Omental fat pad (tissue), 4 donors: Measurements from ENCODE around the gene SCGB3A2. TPM values are rescaled to one million over a fixed set of nuclear protein-coding genes. Genes with fewer than 3 reads are reported as not detected.

Experiments
- ATAC-seq: fragments of 150-250 bp; one replicate; pipeline ENCODE4 v1.9.1; 2016; ENCODE audit warnings: mild to moderate bottlenecking, moderate library complexity; ENCODE audit not compliant: low FRiP score
- DNase-seq: peaks from one replicate; pipeline ENCODE4 v3.0.0-alpha.2; 2019; ENCODE audit warnings: low spot score
- total RNA-seq, 4 donors: library from RNA; depleted of rRNA; stranded (reverse); fragments of >200 nt; gene quantifications; one replicate each; pipeline ENCODE4 v1.1.0, GENCODE V29; 2016
- TF ChIP-seq, protein P1 (sequence below), 3 donors: fragments of 450-650 bp; IDR thresholded peaks; one replicate each; pipeline ENCODE4 v1.5.1; 2016 to 2017; ENCODE audit warnings: antibody characterized with exemption in 3 of 3, mild to moderate bottlenecking in 3 of 3, moderate library complexity in 2 of 3

SCGB3A2 gene
- total RNA-seq, 4 donors from 2014 or later: not detected

DNA sequence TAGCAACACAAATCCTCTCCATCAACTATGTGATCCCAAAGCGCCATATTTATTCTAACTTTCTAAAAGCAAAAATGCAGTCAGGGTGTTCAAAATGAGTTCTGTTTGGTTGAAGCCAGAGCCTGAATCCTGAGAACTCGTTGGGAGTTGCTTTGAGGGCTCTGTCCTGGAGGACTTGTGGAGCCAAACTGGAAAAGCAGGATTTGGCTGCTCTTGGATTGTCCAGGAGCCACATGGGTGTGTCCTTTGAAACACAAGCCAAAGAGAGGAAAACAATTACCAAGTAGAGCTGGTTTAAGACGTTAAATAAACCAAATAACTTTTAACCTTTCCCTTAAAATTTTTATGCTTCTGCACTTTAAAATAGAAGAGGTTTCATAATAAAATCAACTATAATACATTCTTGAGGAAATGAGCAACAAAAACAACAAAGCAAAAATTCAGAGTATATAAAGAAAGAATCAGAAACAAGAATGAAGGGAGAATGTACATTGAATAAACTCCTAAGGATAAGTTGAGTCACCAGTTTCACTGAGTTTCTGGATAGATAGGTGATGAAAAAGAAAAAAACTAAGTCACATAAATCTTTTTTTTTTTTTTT, 14.3 kb downstream of the SCGB3A2 start:
- TF ChIP-seq, protein P1, sequence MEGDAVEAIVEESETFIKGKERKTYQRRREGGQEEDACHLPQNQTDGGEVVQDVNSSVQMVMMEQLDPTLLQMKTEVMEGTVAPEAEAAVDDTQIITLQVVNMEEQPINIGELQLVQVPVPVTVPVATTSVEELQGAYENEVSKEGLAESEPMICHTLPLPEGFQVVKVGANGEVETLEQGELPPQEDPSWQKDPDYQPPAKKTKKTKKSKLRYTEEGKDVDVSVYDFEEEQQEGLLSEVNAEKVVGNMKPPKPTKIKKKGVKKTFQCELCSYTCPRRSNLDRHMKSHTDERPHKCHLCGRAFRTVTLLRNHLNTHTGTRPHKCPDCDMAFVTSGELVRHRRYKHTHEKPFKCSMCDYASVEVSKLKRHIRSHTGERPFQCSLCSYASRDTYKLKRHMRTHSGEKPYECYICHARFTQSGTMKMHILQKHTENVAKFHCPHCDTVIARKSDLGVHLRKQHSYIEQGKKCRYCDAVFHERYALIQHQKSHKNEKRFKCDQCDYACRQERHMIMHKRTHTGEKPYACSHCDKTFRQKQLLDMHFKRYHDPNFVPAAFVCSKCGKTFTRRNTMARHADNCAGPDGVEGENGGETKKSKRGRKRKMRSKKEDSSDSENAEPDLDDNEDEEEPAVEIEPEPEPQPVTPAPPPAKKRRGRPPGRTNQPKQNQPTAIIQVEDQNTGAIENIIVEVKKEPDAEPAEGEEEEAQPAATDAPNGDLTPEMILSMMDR (IDR thresholded peaks at IDR 0.05): no peak
- DNase-seq (no peak), ATAC-seq (no peak)

DNA sequence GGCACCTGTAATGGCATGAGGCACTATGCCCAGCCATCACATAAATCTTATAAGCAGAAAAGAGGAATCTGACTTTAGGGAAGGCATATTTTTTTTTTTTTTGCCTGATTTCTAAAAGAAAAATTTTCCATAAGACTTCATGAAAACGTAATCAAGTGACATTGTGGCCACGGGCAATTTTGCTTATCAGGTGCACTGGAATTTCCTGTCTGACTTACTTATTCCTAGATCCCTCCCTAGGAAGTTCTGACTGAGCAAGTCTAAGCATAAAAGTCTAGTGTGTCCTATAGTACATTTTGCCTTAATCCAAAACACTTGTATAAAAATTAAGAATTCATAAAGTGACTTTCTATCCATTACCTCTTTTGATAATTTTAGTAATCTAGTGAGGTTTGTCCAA, 15.3 kb downstream of the SCGB3A2 start:
- TF ChIP-seq, protein P1 (IDR thresholded peaks at IDR 0.05): no peak
- no peak for DNase-seq
- no peak for ATAC-seq

DNA sequence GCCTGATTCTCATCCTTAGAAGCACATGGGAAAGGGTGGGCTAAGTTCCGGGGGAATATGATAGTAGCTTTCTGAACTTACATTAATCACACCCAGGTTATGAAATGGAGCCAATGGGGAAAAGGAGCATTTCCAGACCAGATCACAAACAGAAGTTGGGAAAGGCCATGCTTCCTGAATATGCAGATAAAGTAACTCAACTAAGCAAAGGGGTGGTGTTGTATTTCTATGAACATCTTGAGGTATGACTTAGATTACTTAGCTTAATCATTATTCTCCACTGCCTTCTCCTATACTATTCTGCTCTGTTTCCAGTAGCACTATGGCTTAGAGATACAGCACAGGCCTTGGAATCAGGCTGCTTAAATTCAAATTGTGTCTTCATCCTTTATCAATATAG, 17.4 kb downstream of the SCGB3A2 start:
- no peak for ATAC-seq
- TF ChIP-seq, protein P1 (IDR thresholded peaks at IDR 0.05): no peak
- DNase-seq: no peak

DNA sequence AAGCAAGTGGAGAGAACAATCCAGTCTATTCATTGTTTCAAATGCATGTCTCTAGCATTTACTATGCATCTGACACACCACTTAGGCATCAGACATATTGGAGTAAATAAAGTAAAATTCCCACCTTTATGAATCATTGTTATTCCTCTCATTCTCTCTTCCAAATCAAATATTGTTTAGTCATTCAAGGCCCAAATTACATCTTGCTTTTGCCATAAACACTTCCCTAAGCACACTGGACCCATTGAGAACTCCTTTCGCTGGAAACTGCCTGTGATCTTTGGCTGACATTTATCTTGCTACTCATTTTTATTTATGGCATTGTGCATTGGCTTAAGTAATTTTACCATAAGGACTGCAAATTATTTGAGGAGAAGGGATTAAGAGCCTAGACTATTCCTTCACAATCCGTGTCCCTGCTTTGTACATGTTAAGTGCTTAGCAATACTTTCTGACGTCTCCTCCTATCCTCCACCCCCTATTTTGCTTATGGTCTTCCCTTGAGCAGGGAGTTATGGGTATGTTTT, 20.4 kb downstream of the SCGB3A2 start:
- ATAC-seq: no peak
- TF ChIP-seq, protein P1 (IDR thresholded peaks at IDR 0.05): no peak
- DNase-seq: no peak

DNA sequence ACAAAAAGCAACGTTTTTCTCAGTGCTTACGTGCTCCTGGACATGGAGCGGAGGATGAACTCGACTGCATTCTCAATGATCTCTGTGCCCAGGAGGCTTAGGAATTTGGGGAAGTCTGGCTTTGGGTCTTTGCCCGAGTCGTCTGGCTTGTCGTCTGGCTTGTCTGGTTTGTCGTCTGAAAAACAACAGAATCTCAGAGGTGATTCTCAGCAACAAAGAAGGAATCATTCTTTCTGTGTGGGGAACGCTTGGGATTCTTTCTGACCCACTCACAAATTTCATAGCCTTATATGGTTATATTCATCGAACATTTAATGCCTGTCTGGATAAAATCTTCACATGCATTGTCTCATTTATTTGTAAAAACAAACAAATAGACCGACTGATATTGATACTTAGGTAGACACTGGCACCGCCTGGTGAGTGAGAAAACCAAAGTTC, 23.1 kb downstream of the SCGB3A2 start:
- DNase-seq (no peak), ATAC-seq (no peak)
- TF ChIP-seq, protein P1 (IDR thresholded peaks at IDR 0.05): no peak

DNA sequence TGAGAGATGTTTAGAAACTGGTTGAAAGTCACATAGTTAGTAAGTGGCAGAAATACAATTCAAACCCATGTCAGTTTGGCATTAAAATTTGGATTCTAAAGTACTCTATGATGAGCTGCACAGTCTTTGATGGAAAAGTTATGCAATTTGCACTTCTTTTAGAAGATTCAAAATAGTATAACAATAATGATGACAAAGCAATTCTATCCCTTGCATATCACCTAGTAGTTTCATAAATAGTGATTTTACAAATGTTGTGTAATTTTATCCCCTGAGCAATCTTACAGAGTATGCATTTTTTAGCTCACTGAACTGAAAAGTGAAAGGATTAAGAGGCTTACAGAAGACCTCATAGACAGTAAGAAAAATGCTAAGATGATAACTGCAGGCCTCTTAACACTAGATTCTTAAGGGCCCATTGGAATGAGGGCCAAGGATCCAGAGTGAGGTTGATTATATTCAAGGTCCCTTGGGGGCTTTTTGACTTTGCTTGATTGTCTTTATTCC, 24.2 kb downstream of the SCGB3A2 start:
- DNase-seq: no peak
- TF ChIP-seq, protein P1 (IDR thresholded peaks at IDR 0.05): no peak
- ATAC-seq: no peak

DNA sequence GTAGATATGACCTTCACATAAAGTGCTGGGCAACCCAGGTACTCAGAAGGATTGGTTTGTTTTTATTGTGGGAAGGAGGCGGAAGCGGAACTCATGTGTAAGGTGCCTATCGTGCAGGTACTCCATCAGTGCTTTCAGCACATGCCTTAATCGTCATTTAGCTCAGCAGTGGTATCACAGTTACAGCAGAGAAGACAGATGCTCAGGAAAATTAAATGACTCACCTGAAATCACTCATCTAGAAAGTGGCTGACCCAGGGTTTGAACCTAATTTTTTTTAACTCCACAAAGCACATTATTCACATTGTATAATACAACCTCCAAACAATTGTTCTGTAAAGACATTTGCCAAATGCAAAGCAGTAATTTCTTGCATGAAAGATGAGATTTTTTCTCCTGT, 25.6 kb downstream of the SCGB3A2 start:
- no peak for ATAC-seq
- DNase-seq: no peak
- TF ChIP-seq, protein P1 (IDR thresholded peaks at IDR 0.05): no peak
